ENCODE results near the gene CENPP. TPM values are rescaled to one million over a fixed set of nuclear protein-coding genes. Genes with fewer than 3 reads are reported as not detected.

CENPP gene
- total RNA-seq, 2 donors from 2014 or later, result 3.1 to 11.0 TPM

DNA sequence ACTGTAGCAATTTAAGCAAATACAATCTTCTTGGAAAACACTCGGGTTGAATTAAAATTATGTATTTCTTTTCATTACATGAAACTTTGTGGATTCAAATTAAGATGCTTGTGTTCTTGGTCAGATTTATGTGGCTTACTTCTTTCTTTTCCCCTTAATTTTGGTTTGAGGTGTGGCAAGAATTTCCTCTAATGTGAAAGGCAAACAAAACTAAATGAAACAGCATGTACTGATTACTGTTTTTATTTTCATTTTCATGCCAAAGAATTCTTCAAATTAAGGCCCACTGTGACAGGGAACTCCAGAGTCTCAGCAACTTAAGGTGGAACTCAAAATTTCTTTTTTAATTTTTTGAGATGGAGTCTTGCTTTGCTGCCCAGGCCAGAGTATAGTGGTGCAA, 98.6 kb downstream of the CENPP start, which contains the start of gene OMD:
OMD (minus strand) TSS at position 132 of the 400 bp plus-strand sequence. CDS start 6,913 bp downstream, outside the sequence.
- H3K4me3 ChIP-seq, result no peak within 1 kb of the TSS
- no peak within 1 kb of the TSS for H3K27ac ChIP-seq
- no peaks in the 10 kb centered on the region for H3K9me3 ChIP-seq
- DNase-seq, result no peak
- H3K36me3 ChIP-seq, result no peaks in the 10 kb centered on the region
- intact Hi-C loops (cut with DNase I), result no loop called here
- H3K27me3 ChIP-seq, result no peaks in the 10 kb centered on the region
- TF ChIP-seq, protein P1, sequence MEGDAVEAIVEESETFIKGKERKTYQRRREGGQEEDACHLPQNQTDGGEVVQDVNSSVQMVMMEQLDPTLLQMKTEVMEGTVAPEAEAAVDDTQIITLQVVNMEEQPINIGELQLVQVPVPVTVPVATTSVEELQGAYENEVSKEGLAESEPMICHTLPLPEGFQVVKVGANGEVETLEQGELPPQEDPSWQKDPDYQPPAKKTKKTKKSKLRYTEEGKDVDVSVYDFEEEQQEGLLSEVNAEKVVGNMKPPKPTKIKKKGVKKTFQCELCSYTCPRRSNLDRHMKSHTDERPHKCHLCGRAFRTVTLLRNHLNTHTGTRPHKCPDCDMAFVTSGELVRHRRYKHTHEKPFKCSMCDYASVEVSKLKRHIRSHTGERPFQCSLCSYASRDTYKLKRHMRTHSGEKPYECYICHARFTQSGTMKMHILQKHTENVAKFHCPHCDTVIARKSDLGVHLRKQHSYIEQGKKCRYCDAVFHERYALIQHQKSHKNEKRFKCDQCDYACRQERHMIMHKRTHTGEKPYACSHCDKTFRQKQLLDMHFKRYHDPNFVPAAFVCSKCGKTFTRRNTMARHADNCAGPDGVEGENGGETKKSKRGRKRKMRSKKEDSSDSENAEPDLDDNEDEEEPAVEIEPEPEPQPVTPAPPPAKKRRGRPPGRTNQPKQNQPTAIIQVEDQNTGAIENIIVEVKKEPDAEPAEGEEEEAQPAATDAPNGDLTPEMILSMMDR (IDR thresholded peaks at IDR 0.05), result no peak
- H3K4me1 ChIP-seq, result no peaks in the 10 kb centered on the region
- no peak within 1 kb of the TSS for H3K9ac ChIP-seq (ENCODE audit: low read depth in 2 of 2, low read length in 2 of 2)

- no peak for DNase-seq
- TF ChIP-seq, protein P1 (IDR thresholded peaks at IDR 0.05), result no peak
- Histone ChIP-seq H3K4me1 (no peaks in the 10 kb centered on the region), H3K9me3 (no peaks in the 10 kb centered on the region), H3K9ac (ENCODE audit: low read depth in 2 of 2, low read length in 2 of 2) (no peak overlapping the region), H3K4me3 (no peak overlapping the region), H3K36me3 (no peaks in the 10 kb centered on the region), H3K27me3 (no peaks in the 10 kb centered on the region), H3K27ac (no peak overlapping the region)
- intact Hi-C loops (cut with DNase I), result no loop called here
Observed at GRCh38 chr9:92425474-92425873, 99.7 kb downstream of the CENPP start.

DNA sequence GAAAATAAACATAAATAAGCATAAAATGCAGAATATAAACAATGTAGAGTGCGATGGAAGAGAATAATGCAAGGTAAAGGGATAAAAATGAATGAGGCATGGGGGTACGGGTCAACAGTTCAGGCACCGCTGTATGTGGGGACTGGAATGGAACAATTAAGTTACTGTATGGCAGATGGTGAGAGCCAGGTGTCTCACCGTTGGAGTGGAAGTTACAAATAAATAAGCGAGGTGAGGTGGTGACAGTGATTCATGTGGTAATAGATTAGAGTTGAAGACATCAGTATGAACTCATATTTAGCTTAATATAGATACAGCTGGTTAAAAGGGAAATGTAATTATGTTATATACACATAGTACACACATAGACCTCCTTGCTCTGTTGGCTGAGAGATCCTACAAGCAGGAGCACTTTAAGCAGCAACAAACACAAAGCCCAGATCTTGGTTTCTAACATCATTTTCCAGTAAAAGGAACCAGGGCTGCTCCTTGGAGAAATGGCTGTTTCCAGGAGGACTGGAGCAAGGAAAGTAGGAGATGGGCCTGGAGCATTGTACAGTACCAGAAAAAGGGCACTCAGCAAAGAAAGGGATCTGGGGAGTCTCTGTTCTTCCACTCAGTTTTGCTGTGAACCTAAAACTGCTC, 100.9 kb downstream of the CENPP start:
- no peak for DNase-seq
- H3K36me3 ChIP-seq, result no peaks in the 10 kb centered on the region
- no peaks in the 10 kb centered on the region for H3K9me3 ChIP-seq
- H3K27ac ChIP-seq, result no peak overlapping the region
- no peaks in the 10 kb centered on the region for H3K4me1 ChIP-seq
- TF ChIP-seq, protein P1 (IDR thresholded peaks at IDR 0.05), result no peak
- no peak overlapping the region for H3K4me3 ChIP-seq
- H3K9ac ChIP-seq (ENCODE audit: low read depth in 2 of 2, low read length in 2 of 2), result no peak overlapping the region
- no peaks in the 10 kb centered on the region for H3K27me3 ChIP-seq
- intact Hi-C loops (cut with DNase I), result no loop called here

DNA sequence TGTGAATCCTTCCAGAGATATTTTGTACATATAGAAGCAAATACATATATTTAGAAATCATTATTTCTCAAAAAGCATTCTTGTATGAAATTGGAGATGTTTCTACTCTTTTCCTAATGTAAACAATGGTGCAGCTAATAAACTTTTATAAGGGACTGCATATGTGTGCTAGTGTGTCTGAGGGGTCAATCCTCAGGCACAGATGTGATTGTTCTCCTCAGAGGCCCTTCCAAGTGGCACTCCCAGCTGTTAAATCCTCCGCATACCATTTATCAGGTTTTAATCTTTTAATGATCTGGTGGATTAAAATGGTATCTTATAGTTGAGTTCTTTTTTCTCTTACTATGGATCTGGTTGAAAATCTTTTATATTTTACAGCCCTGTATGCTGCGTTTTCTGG, 104.1 kb downstream of the CENPP start:
- DNase-seq, result no peak
- TF ChIP-seq, protein P1 (IDR thresholded peaks at IDR 0.05), result no peak
- Histone ChIP-seq H3K4me3 (no peak overlapping the region), H3K4me1 (no peaks in the 10 kb centered on the region), H3K9me3 (no peaks in the 10 kb centered on the region), H3K27ac (no peak overlapping the region), H3K9ac (ENCODE audit: low read depth in 2 of 2, low read length in 2 of 2) (no peak overlapping the region), H3K36me3 (no peaks in the 10 kb centered on the region), H3K27me3 (no peaks in the 10 kb centered on the region)
- intact Hi-C loops (cut with DNase I), result no loop called here

GRCh38 chr9:92432350-92432749, 106.6 kb downstream of the CENPP start:
- H3K27me3 ChIP-seq, result no peaks in the 10 kb centered on the region
- no peak for DNase-seq
- intact Hi-C loops (cut with DNase I), result no loop called here
- H3K4me3 ChIP-seq, result no peak overlapping the region
- TF ChIP-seq, protein P1 (IDR thresholded peaks at IDR 0.05), result no peak
- no peak overlapping the region for H3K27ac ChIP-seq
- no peaks in the 10 kb centered on the region for H3K36me3 ChIP-seq
- no peaks in the 10 kb centered on the region for H3K4me1 ChIP-seq
- no peaks in the 10 kb centered on the region for H3K9me3 ChIP-seq
- H3K9ac ChIP-seq (ENCODE audit: low read depth in 2 of 2, low read length in 2 of 2), result no peak overlapping the region
